ENCODE results near the gene MKS1. TPM values are rescaled to one million over a fixed set of nuclear protein-coding genes. Genes with fewer than 3 reads are reported as not detected.

MKS1 gene
- total and polyA plus RNA-seq, 2 of the 8 experiments (the other 6 are each of a cell fraction or from before 2014, with no cell fraction given), result 12.0 to 21.7 TPM

- TF ChIP-seq CTCF (IDR thresholded peaks at IDR 0.05; ENCODE audit: control extremely low read depth in 1 of 3, insufficient read depth in 1 of 3, low read depth in 1 of 3, low read length in 3 of 3) (no peak), MAFK (IDR thresholded peaks at IDR 0.05; ENCODE audit: low read depth, low read length) (no peak), SIX5 (IDR thresholded peaks at IDR 0.05; ENCODE audit: low read depth, low read length) (no peak)
Observed at GRCh38 chr17:58236394-58236793, 17.3 kb upstream of the MKS1 start (continued).

Measured in H1 (cell line).